ENCODE results near the gene SLC16A3. TPM values are rescaled to one million over a fixed set of nuclear protein-coding genes. Genes with fewer than 3 reads are reported as not detected.

Gene SLC16A3
- total and polyA plus RNA-seq, 10 of the 15 experiments (the other 5 are each of a cell fraction or from before 2014, with no cell fraction given): 0.10 to 46.5 (median 8.0) TPM

GRCh38 chr17:82205720-82206508, 22.9 kb upstream of the SLC16A3 start:
- intact Hi-C loops (cut with micrococcal nuclease; ENCODE audit: unreplicated experiment): loop anchor here (2.0 kb wide), 1 partner anchor 117 kb away; no protein-coding TSS in a partner anchor
- RAD21 ChIA-PET (ENCODE audit: unreplicated experiment): interaction anchor here (1.0 to 1.9 kb wide), 8 partner anchors 10 to 144 kb away, joined by 3 to 10 read pairs (median 6); no protein-coding TSS in a partner anchor
- TF ChIP-seq TCF7 (IDR thresholded peaks at IDR 0.05; ENCODE audit: borderline replicate concordance) (no peak), REST (IDR thresholded peaks at IDR 0.05; ENCODE audit: low read depth, low read length) (no peak), MTA3 (IDR thresholded peaks at IDR 0.05; ENCODE audit: borderline replicate concordance, low read length) (no peak), MLLT1 (IDR thresholded peaks at IDR 0.05) (no peak; the same call in 1 of the 2 replicates), YBX1 (IDR thresholded peaks at IDR 0.05) (no peak), ZSCAN29 (IDR thresholded peaks at IDR 0.05) (peak; percentile 61; the same call in 1 of the 2 replicates), ZNF592 (IDR thresholded peaks at IDR 0.05) (no peak; the same call in 1 of the 2 replicates), STAT1 (conservative IDR thresholded peaks at IDR 0.05) (no peak), ETV6 (conservative IDR thresholded peaks at IDR 0.05 in 1 of 2, IDR thresholded peaks at IDR 0.05 in 1 of 2; ENCODE audit: borderline replicate concordance in 1 of 2, low read depth in 1 of 2) (no peak), GABPA (IDR thresholded peaks at IDR 0.05; ENCODE audit: low read depth) (no peak), CHD1 (IDR thresholded peaks at IDR 0.05; ENCODE audit: low read depth, low read length) (no peak), MTA2 (IDR thresholded peaks at IDR 0.05; ENCODE audit: low read depth) (0 out of 2 replicates have a peak, but pooled peaks have one; percentile 17), SUZ12 (IDR thresholded peaks at IDR 0.05; ENCODE audit: unreplicated experiment) (no peak)

More at GRCh38 chr17:82205720-82206508, 22.9 kb upstream of the SLC16A3 start:
- H4K20me1 ChIP-seq (ENCODE audit: control insufficient read depth, insufficient read depth): no peaks in the 10 kb centered on the region
- CTCF ChIA-PET: interaction anchor here (0.8 to 2.7 kb wide), 24 partner anchors 8 to 202 kb away, joined by 3 to 22 read pairs (median 4); partner anchors contain the start of gene SLC16A3
- no peaks in the 10 kb centered on the region for H3K79me2 ChIP-seq (ENCODE audit: control insufficient read depth, insufficient read depth, low read length)
- H3K36me3 ChIP-seq (ENCODE audit: control insufficient read depth in 2 of 2, insufficient read depth in 2 of 2, low read length in 1 of 2): no peaks in the 10 kb centered on the region; a peak in 1 of 4 replicates
- H3K27ac ChIP-seq (ENCODE audit: control insufficient read depth, insufficient read depth): peak overlapping the region; percentile 78
- H3K4me2 ChIP-seq (ENCODE audit: control insufficient read depth, insufficient read depth): peak overlapping the region; percentile 77
- H3K9ac ChIP-seq (ENCODE audit: control insufficient read depth, insufficient read depth, low read length): peak overlapping the region; percentile 53
- FAIRE-seq: peak; percentile 92
- peak; percentile 96 for ATAC-seq
- TSS peak; percentile 85 for BruUV-seq (replicated peaks)
- POLR2A ChIA-PET: interaction anchor here (0.6 to 1.9 kb wide), 7 partner anchors 10 to 169 kb away, joined by 3 to 7 read pairs (median 4); partner anchors contain the start of genes DCXR and SLC16A3
- peak overlapping the region; percentile 94 for H2AFZ ChIP-seq (ENCODE audit: control insufficient read depth, low read depth, low read length)
- no peaks in the 10 kb centered on the region for H3K9me3 ChIP-seq (replicated peaks; ENCODE audit: control insufficient read depth, insufficient read depth, low read length)
- in situ Hi-C loops (cut with MboI): no loop called here
- WGBS (ENCODE audit: insufficient coverage, insufficient replicate concordance, low lambda C conversion rate, missing lambda C conversion rate): 17% methylated on average over 21 of the region's 21 CpGs
- no peak for DNase-seq (ENCODE audit: low read depth, low spot score)
- H3K4me3 ChIP-seq: peak overlapping the region; percentile 38; the same call in 1 of the 2 replicates
- no peaks in the 10 kb centered on the region for H3K27me3 ChIP-seq (replicated peaks in 1 of 2; ENCODE audit: control insufficient read depth in 2 of 2, insufficient read depth in 2 of 2, low read length in 1 of 2)
- peaks cover 9% of the 10 kb centered on the region for H3K4me1 ChIP-seq (ENCODE audit: control insufficient read depth, insufficient read depth, low read length)
- SMC1A ChIA-PET (ENCODE audit: uncharacterized antibody, unreplicated experiment): interaction anchor here (0.7 to 3.2 kb wide), 17 partner anchors 8 to 213 kb away, joined by 3 to 10 read pairs (median 4); partner anchors contain the start of genes OGFOD3 and SLC16A3
